Upper lobe of left lung (tissue), 6 donors: ENCODE data around the gene DCX. TPM values are rescaled to one million over a fixed set of nuclear protein-coding genes. Genes with fewer than 3 reads are reported as not detected.

ENCODE experiments used
- ATAC-seq, 2 donors: fragments of 200-7000 bp; cut with Tn5 transposase; one replicate each; pipeline ENCODE4 v1.9.1; 2022; ENCODE audit warnings: mild to moderate bottlenecking in 2 of 2, moderate library complexity in 2 of 2; ENCODE audit not compliant: low FRiP score in 2 of 2
- DNase-seq, 2 donors: peaks; one replicate each; pipeline ENCODE4 v3.0.0-alpha.2; 2019 to 2020
- H3K27ac ChIP-seq, 4 donors: fragments of 200-600 bp; sonication (generic); one replicate each; pipeline ENCODE4 v1.5.1; 2016 to 2019
- H3K27me3 ChIP-seq, 4 donors: fragments of 200-600 bp; sonication (generic); one replicate each; pipeline ENCODE4 v1.5.1; 2017 to 2019
- H3K36me3 ChIP-seq, 4 donors: fragments of 200-600 bp; sonication (generic); one replicate each; pipeline ENCODE4 v1.5.1; 2016 to 2019
- H3K4me1 ChIP-seq, 4 donors: fragments of 200-600 bp; sonication (generic); one replicate each; pipeline ENCODE4 v1.5.1; 2018 to 2019
- H3K4me3 ChIP-seq, 4 donors: fragments of 200-600 bp; sonication (generic); one replicate each; pipeline ENCODE4 v1.5.1; 2017 to 2019; ENCODE audit warnings: mild to moderate bottlenecking in 2 of 4, moderate library complexity in 1 of 4
- H3K9me3 ChIP-seq, 4 donors: fragments of 200-600 bp; sonication (generic); one replicate each; pipeline ENCODE4 v1.5.1; 2018 to 2019
- EP300 ChIP-seq, 4 donors: sonication (generic); formaldehyde crosslinking; IDR thresholded peaks; one replicate each; pipeline ENCODE4 v1.5.1; 2017; ENCODE audit warnings: antibody characterized with exemption in 4 of 4, control low read depth in 2 of 4
- POLR2A ChIP-seq, 4 donors: fragments of 450-650 bp; IDR thresholded peaks; one replicate each; pipeline ENCODE4 v1.5.1; 2016 to 2017; ENCODE audit warnings: antibody characterized with exemption in 4 of 4, mild to moderate bottlenecking in 2 of 4
- POLR2AphosphoS5 ChIP-seq, 2 donors: sonication (generic); formaldehyde crosslinking; IDR thresholded peaks; one replicate each; pipeline ENCODE4 v1.5.1; 2017; ENCODE audit warnings: antibody characterized with exemption in 2 of 2
- WGBS, 2 donors: methylation state at CpG; one replicate each; pipeline ENCODE4 v1.1.5; 2017 to 2018; 5-methylcytosine and 5-hydroxymethylcytosine counted together
- total RNA-seq, 6 donors: library from RNA; depleted of rRNA in 4 of 6; stranded (reverse); fragments of >200 nt in 4 of 6; gene quantifications; one replicate each; pipeline versions ENCODE4 v1.1.0 to v1.2.1, GENCODE V29; 2016 to 2021
- TF ChIP-seq, protein P1 (sequence below), 6 experiments: fragments of 450-650 bp in 4 of 6; fragments of 200-600 bp in 2 of 6; sonication (generic) in 2 of 6; IDR thresholded peaks; one replicate each; pipeline ENCODE4 v1.5.1; 2016 to 2019; ENCODE audit warnings: antibody characterized with exemption in 6 of 6
- donor health status: DM: no; HTN: no; CAD: no; lungs with moderate emphysema.
- donor health status: DM: no; HTN: yes; CAD: no; lungs with severe emphysema.

DCX gene
- total RNA-seq, 6 donors from 2014 or later: not detected

- no peak overlapping the region for H3K27ac ChIP-seq
- ATAC-seq: no peak
- no peaks in the 10 kb centered on the region for H3K4me1 ChIP-seq
- TF ChIP-seq POLR2AphosphoS5 (IDR thresholded peaks at IDR 0.05): no peak
- TF ChIP-seq, protein P1, sequence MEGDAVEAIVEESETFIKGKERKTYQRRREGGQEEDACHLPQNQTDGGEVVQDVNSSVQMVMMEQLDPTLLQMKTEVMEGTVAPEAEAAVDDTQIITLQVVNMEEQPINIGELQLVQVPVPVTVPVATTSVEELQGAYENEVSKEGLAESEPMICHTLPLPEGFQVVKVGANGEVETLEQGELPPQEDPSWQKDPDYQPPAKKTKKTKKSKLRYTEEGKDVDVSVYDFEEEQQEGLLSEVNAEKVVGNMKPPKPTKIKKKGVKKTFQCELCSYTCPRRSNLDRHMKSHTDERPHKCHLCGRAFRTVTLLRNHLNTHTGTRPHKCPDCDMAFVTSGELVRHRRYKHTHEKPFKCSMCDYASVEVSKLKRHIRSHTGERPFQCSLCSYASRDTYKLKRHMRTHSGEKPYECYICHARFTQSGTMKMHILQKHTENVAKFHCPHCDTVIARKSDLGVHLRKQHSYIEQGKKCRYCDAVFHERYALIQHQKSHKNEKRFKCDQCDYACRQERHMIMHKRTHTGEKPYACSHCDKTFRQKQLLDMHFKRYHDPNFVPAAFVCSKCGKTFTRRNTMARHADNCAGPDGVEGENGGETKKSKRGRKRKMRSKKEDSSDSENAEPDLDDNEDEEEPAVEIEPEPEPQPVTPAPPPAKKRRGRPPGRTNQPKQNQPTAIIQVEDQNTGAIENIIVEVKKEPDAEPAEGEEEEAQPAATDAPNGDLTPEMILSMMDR (IDR thresholded peaks at IDR 0.05): no peak
- no peak for TF ChIP-seq POLR2A (IDR thresholded peaks at IDR 0.05)
- TF ChIP-seq EP300 (IDR thresholded peaks at IDR 0.05): no peak
- no peaks in the 10 kb centered on the region for H3K27me3 ChIP-seq
- DNase-seq: no peak
- no peaks in the 10 kb centered on the region for H3K36me3 ChIP-seq
- WGBS, 2 donors: 50 to 86% methylated on average over 1 of the region's 2 CpGs
- no peaks in the 10 kb centered on the region for H3K9me3 ChIP-seq
- no peak overlapping the region for H3K4me3 ChIP-seq
Observed at GRCh38 chrX:111340054-111340453, 71.9 kb downstream of the DCX start.

GRCh38 chrX:111339212-111339611 lies 72.8 kb downstream of the DCX start:
- no peaks in the 10 kb centered on the region for H3K4me1 ChIP-seq
- no peaks in the 10 kb centered on the region for H3K27me3 ChIP-seq
- TF ChIP-seq EP300 (IDR thresholded peaks at IDR 0.05): no peak
- TF ChIP-seq, protein P1 (IDR thresholded peaks at IDR 0.05): no peak
- TF ChIP-seq POLR2A (IDR thresholded peaks at IDR 0.05): no peak
- TF ChIP-seq POLR2AphosphoS5 (IDR thresholded peaks at IDR 0.05): no peak
- DNase-seq: no peak
- H3K27ac ChIP-seq: no peak overlapping the region
- no peak overlapping the region for H3K4me3 ChIP-seq
- no peaks in the 10 kb centered on the region for H3K9me3 ChIP-seq
- no peak for ATAC-seq
- no peaks in the 10 kb centered on the region for H3K36me3 ChIP-seq

GRCh38 chrX:111338095-111338698 lies 73.8 kb downstream of the DCX start:
- no peaks in the 10 kb centered on the region for H3K9me3 ChIP-seq
- no peaks in the 10 kb centered on the region for H3K36me3 ChIP-seq
- H3K27ac ChIP-seq: no peak overlapping the region
- H3K27me3 ChIP-seq: no peaks in the 10 kb centered on the region
- no peak overlapping the region for H3K4me3 ChIP-seq
- no peaks in the 10 kb centered on the region for H3K4me1 ChIP-seq
- ATAC-seq: no peak
- WGBS, 2 donors: 64 to 71% methylated on average over 4 of the region's 4 CpGs
- no peak for DNase-seq
- TF ChIP-seq POLR2AphosphoS5 (IDR thresholded peaks at IDR 0.05): no peak
- TF ChIP-seq EP300 (IDR thresholded peaks at IDR 0.05): no peak
- TF ChIP-seq, protein P1 (IDR thresholded peaks at IDR 0.05): no peak
- TF ChIP-seq POLR2A (IDR thresholded peaks at IDR 0.05): no peak

- H3K4me3 ChIP-seq: no peak overlapping the region
- H3K4me1 ChIP-seq: no peaks in the 10 kb centered on the region
- no peak for DNase-seq
- no peak for ATAC-seq
- H3K9me3 ChIP-seq: no peaks in the 10 kb centered on the region
- 50 to 55% methylated on average over 2 of the region's 2 CpGs for WGBS, 2 donors
- TF ChIP-seq EP300 (IDR thresholded peaks at IDR 0.05) (no peak), POLR2AphosphoS5 (IDR thresholded peaks at IDR 0.05) (no peak), POLR2A (IDR thresholded peaks at IDR 0.05) (no peak)
- TF ChIP-seq, protein P1 (IDR thresholded peaks at IDR 0.05): no peak
- no peaks in the 10 kb centered on the region for H3K27me3 ChIP-seq
- H3K36me3 ChIP-seq: no peaks in the 10 kb centered on the region
- no peak overlapping the region for H3K27ac ChIP-seq
Observed at GRCh38 chrX:111337067-111337637, 74.8 kb downstream of the DCX start.

DNA sequence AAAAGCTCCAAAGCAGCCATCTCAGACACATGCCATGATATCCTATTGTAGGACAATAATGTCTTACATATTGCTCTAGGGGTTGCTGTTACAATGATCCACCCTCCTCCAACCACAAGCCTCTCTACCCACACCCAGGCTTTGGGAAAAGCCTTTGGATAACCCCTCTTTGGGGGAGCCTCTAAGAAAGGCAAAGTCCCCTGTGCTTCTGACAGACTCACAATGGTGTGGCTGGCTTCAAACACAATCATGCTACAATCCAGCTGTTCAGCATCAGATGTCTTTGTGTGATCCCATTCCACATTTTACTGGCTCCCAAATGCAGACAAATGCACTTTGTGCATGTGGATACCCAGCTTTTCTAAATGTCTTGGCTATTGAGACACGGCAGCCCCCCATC lies 75.9 kb downstream of the DCX start:
- TF ChIP-seq, protein P1 (IDR thresholded peaks at IDR 0.05): no peak
- TF ChIP-seq EP300 (IDR thresholded peaks at IDR 0.05): no peak
- no peak for TF ChIP-seq POLR2A (IDR thresholded peaks at IDR 0.05)
- TF ChIP-seq POLR2AphosphoS5 (IDR thresholded peaks at IDR 0.05): no peak
- Histone ChIP-seq H3K36me3 (no peaks in the 10 kb centered on the region), H3K27ac (no peak overlapping the region), H3K27me3 (no peaks in the 10 kb centered on the region), H3K4me1 (no peaks in the 10 kb centered on the region), H3K4me3 (no peak overlapping the region), H3K9me3 (no peaks in the 10 kb centered on the region)
- WGBS, 2 donors: 50 to 79% methylated on average over 1 of the region's 1 CpG
- DNase-seq (no peak), ATAC-seq (no peak)
